Hepatocyte (in vitro differentiated cells): Measurements from ENCODE around the gene LHX5.

Source experiments
- CTCF ChIP-seq: fragments of 200-600 bp; sonication (generic); IDR thresholded peaks from 2 replicates; pipeline ENCODE4 v1.5.1; 2016; ENCODE audit warnings: antibody characterized with exemption, mild to moderate bottlenecking; ENCODE audit not compliant: poor library complexity
- EZH2 ChIP-seq: fragments of 200-600 bp; sonication (generic); IDR thresholded peaks from 2 replicates; pipeline ENCODE4 v1.6.1; 2016; ENCODE audit warnings: antibody characterized with exemption, mild to moderate bottlenecking, borderline replicate concordance

- TF ChIP-seq EZH2, result no peak
- peak; percentile 32 for TF ChIP-seq CTCF
Measured at GRCh38 chr12:113461666-113462065, 10.0 kb downstream of the LHX5 start.
